HG02852 (cell line): ENCODE data around the gene CCDC9B.
A peak's percentile ranks its signal among the peaks of the same experiment; 100 is the strongest.

Experiments
- ATAC-seq: cut with Tn5 transposase; IDR thresholded peaks from one replicate; pipeline ENCODE4 v1.9.1; 2021; ENCODE audit warnings: mild to moderate bottlenecking, moderate library complexity; ENCODE audit not compliant: unreplicated experiment

The CCDC9B gene

GRCh38 chr15:40365624-40366456, 25.1 kb upstream of the CCDC9B start:
- no peak for ATAC-seq

- ATAC-seq = no peak
Observed at GRCh38 chr15:40365016-40365415, 24.3 kb upstream of the CCDC9B start.

GRCh38 chr15:40364251-40364650, 23.5 kb upstream of the CCDC9B start:
- ATAC-seq = no peak

GRCh38 chr15:40363611-40364010, 22.9 kb upstream of the CCDC9B start:
- no peak for ATAC-seq

GRCh38 chr15:40361640-40362039, 20.9 kb upstream of the CCDC9B start:
- ATAC-seq = no peak

- ATAC-seq = no peak
Observed at GRCh38 chr15:40360015-40360414, 19.3 kb upstream of the CCDC9B start.

GRCh38 chr15:40358471-40359353, 18.0 kb upstream of the CCDC9B start:
- peak; percentile 20 for ATAC-seq

GRCh38 chr15:40357723-40358470, 17.2 kb upstream of the CCDC9B start, which contains the start of gene DISP2:
TSS of gene DISP2 (plus strand) at chr15:40358219. CDS start at chr15:40358322, 103 bp downstream.
- ATAC-seq = peak; percentile 81

GRCh38 chr15:40357246-40357645, 16.5 kb upstream of the CCDC9B start:
- no peak for ATAC-seq

GRCh38 chr15:40355976-40356585, 15.3 kb upstream of the CCDC9B start:
- no peak for ATAC-seq

- no peak for ATAC-seq
Observed at GRCh38 chr15:40354408-40355171, 13.9 kb upstream of the CCDC9B start.

GRCh38 chr15:40353697-40354096, 13.0 kb upstream of the CCDC9B start:
- ATAC-seq = no peak

GRCh38 chr15:40352281-40352901, 11.7 kb upstream of the CCDC9B start:
- no peak for ATAC-seq

- no peak for ATAC-seq
Observed at GRCh38 chr15:40349163-40349562, 8.4 kb upstream of the CCDC9B start.

GRCh38 chr15:40348474-40348870, 7.7 kb upstream of the CCDC9B start:
- no peak for ATAC-seq

- no peak for ATAC-seq
Observed at GRCh38 chr15:40347559-40348473, 7.1 kb upstream of the CCDC9B start.

GRCh38 chr15:40346579-40347558, 6.1 kb upstream of the CCDC9B start:
- no peak for ATAC-seq
